Activated CD4-positive, CD25-positive, alpha-beta regulatory T cell treated with anti-CD3 and anti-CD28 coated beads, Interleukin-2, amount 50 U/mL, for 16 hours (primary cell): Measurements from ENCODE around the gene HMG20A.
"Not testable (repeated sequence)": the region's sequence is repeated elsewhere in the genome, so short reads cannot be mapped to it uniquely, and the experiment has no call there.

ENCODE experiments used
- DNase-seq: peaks from one replicate; pipeline ENCODE4 v3.0.0-alpha.2; 2020; ENCODE audit warnings: low read depth, low spot score

The HMG20A gene

GRCh38 chr15:77420610-77421369 lies at the start of gene HMG20A:
TSS of gene HMG20A (plus strand) at chr15:77420888. CDS start at chr15:77458408, 37,520 bp downstream.
- DNase-seq, result peak; percentile 15

GRCh38 chr15:77371850-77372563 lies 48.7 kb upstream of the HMG20A start:
- no peak for DNase-seq

DNA sequence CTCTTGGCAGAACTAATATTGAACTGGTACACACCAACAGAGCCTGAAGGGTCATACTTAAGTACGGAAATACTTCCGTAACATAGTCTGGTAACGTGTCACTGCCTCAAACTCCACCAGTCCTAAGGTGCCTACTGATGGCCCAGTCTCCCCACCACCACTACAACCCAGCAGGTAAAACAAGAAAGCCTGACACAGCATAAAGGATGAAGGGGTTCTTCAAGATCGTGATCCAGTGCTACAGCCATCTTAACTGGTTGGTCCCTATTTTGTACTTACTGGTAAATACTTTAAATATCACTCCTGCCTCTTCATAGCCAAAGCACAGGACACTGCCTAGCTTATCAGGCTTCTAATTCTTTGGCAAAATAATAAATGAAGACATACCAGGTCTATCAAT lies 47.2 kb upstream of the HMG20A start:
- DNase-seq, result no peak

DNA sequence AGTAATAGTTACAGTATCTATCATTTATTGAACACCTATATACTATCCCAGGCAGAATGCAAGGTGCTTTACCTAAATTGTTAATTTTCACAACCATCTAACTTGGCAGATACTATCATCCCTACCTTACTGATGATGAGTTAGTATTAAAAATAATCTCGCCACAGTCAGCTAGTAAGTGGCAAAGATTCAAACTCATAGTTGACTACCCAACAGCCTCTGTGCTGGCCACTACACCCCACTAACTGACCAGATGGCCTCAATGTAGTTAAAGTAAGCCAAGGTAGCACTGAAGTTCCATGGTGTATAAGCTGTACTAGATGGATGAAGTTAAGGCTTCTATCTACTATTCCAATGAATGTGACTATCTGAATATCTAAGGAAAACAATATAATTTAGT lies 45.6 kb upstream of the HMG20A start:
- DNase-seq, result no peak

DNA sequence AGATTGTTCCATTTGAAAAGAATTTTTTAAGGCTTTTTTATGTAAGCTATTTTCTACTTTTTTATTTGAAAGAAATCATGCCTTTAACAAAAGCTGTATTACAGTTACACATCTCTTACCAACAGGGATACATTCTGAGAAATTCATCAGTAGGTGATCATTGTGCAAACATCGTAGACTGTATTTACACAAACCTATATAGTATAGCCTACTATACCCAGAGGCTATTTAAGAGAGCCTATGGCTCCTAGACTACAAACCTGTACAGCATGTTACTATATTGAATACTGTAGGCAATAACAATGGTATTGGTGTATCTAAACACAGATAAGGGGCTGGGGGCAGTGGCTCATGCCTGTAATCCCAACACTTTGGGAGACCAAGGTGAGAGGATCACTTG lies 43.9 kb upstream of the HMG20A start:
- no peak for DNase-seq

DNA sequence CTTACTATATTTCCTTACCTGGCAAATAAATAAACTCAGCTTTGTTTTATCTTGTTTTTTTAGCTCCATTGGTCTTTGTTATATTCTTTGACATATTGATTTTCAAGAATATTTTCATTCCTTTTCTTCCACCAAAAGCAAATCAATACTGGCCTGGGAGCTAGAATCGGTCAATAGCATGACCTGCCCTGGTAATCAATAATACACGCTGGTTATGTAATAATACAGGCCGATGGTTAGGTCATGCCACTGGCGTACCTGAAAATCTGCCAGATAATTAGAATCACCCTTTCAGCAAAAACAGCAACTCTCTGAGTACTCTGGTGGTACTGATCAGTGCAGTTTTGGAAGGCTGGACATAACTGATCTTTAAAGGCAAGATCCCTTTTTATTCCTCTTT lies 40.7 kb upstream of the HMG20A start:
- no peak for DNase-seq

- no peak for DNase-seq
These were observed 36.6 kb upstream of the HMG20A start for GRCh38 chr15:77384086-77384485.

DNA sequence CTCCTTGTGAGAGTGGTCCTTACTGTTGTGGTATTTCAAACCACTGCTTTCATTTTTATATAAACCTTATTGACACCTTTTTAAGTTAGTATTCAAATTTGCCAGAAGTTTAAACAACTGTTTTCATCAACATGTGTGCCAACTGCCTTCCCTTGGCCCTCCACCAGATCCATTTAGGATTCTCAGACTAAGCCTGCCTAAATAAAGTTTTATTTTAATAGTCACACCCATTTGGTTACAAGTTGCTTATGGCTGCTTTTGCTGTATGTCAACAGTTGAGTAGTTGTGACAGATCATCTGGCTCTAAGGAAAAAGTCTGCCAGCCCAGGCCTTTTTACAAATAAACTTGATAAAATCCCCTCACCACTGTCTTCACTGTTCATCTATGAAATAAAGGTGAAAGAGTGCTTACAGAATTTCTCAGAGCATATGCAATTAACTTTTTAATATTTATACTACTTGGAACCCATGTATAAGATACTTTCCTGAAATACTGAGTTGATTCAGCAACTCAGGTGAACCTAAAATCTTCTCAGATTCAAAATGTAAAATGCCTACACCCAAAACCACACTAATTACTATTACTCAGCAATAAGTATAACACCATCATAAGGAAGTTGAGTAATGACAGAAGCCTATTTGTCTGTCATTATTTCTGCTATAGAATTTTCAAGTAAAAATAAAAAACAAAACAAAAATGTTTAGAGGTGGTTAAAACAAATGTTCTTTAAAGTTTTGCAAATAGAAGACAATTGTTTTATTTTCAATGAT lies 35.9 kb upstream of the HMG20A start:
- DNase-seq, result no peak

- no peak for DNase-seq
These were observed 34.1 kb upstream of the HMG20A start for GRCh38 chr15:77386626-77387025.

- no peak for DNase-seq
These were observed 33.2 kb upstream of the HMG20A start for GRCh38 chr15:77387365-77388105.

DNA sequence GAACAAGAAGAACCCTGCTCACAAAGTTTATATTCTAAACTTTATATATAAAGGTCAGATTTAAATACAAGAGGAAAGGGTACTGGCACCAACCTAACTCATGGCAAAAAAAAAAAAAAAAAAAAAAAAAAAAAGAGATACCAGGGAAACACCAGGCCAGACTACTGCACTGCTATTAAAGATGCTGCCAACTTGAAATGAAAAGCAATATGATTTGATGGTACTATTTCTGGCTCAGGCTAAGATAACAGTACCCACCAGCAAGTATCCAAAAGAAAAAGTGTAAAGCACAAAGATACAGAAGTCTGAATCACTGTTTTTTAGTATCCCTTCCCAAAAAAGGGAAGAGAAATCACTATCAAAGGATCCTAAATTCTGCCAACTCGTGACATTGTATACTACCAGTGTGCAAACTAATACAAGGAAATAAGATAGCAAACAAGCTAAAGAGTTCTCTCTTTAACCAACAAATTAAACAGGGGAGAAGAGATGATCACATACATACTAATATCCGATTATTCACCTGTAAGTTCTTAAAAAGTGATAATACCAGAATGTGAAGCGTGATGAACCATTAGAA lies 29.2 kb upstream of the HMG20A start:
- DNase-seq, result no peak

GRCh38 chr15:77392762-77393470 lies 27.8 kb upstream of the HMG20A start:
- DNase-seq, result no peak

DNA sequence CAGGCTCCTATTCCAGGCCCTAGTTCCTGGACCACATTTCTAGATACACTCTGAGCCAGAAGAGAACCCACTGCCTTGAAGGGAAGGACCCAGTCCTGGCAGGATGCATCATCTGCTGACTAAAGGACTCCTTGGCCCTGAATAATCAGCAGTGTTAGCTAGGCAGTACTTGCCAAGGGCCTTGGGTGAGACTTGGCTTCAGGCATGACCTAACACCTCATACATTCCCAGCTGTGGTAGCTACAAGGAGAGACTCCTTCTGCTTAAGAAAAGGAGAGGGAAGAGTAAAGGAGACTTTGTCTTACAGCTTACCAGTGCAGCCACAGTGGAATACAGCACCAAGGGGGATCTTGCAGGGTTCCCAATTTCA lies 27.2 kb upstream of the HMG20A start:
- no peak for DNase-seq

DNA sequence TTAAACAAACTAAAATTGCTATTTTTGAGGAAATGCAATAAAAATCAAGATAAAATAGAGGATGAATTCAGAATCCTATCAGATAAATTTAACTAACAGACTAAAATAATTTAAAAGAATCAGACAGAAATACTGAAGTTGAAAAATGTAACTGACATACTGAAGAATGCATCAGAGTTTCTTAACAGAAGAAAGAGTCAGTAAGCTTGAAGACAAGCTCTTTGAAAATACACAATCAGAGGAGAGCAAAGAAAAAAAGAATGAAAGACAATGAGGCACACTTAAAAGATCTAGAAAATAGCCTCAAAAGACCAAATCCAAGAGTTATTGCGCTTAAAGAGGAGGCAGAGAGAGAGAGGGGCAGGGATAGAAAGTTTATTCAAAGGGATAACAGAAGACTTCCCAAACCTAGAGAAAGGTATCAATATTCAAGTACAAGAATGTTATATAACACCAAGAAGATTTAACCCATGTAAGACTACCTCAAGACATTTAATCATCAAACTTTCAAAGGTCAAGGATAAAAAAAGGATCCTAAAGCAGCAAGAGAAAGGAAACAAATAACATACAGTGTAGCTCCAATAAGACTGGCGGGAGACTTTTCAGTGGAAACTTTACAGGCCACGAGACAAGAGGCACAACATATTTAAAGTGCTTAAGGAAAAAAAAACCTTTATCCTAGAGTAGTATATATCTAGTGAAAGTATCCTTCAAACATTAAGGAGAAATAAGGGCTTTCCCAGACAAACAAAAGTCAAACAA lies 25.5 kb upstream of the HMG20A start:
- DNase-seq, result no peak

- no peak for DNase-seq
These were observed 24.0 kb upstream of the HMG20A start for GRCh38 chr15:77396692-77397091.

GRCh38 chr15:77398927-77399326 lies 21.8 kb upstream of the HMG20A start:
- no peak for DNase-seq

- no peak for DNase-seq
These were observed 20.4 kb upstream of the HMG20A start for GRCh38 chr15:77400258-77400657.

- DNase-seq, result no peak
These were observed 17.8 kb upstream of the HMG20A start for GRCh38 chr15:77402740-77403379.

GRCh38 chr15:77406173-77406759 lies 14.4 kb upstream of the HMG20A start:
- not testable (repeated sequence) for DNase-seq
